Measurements from ENCODE around the gene ACLY. TPM values are rescaled to one million over a fixed set of nuclear protein-coding genes. Genes with fewer than 3 reads are reported as not detected.
"Not testable (repeated sequence)": the region's sequence is repeated elsewhere in the genome, so short reads cannot be mapped to it uniquely, and the experiment has no call there.

Gene ACLY
- total and polyA plus RNA-seq, 2 of the 13 experiments (the other 11 are each of a cell fraction or from before 2014, with no cell fraction given) = 111 to 218 TPM

DNA sequence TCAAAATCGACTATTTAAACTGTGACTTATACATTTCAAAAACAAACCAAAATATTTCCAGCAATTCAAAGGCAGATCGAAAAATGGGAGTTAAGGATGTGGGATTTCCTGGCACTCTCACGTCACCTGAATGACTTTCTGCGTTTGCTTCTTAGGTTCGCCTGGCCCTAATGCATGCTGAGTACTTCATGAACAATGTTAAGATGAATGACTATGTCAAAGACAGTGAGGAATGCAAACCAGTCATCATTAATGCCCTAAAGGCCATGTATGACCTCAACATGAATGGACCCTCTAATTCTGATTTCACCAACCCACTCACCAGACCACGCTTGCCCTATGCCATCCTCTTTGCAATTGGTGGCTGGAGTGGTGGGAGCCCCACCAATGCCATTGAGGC is 73.8 kb downstream of the ACLY start:
- no peaks in the 10 kb centered on the region for H3K27me3 ChIP-seq (ENCODE audit: control insufficient read depth in 1 of 2, insufficient read depth in 2 of 2, low read length in 2 of 2)
- TF ChIP-seq ZNF34 (CRISPR knock-in tag; IDR thresholded peaks at IDR 0.05; ENCODE audit: borderline replicate concordance) (no peak), NR0B2 (CRISPR knock-in tag; IDR thresholded peaks at IDR 0.05) (no peak), BRF2 (CRISPR knock-in tag; IDR thresholded peaks at IDR 0.05) (no peak), NR2C2 (CRISPR knock-in tag; IDR thresholded peaks at IDR 0.05; ENCODE audit: borderline replicate concordance) (no peak), HOXD1 (CRISPR knock-in tag; IDR thresholded peaks at IDR 0.05) (no peak)
- TF ChIP-seq, protein P1, sequence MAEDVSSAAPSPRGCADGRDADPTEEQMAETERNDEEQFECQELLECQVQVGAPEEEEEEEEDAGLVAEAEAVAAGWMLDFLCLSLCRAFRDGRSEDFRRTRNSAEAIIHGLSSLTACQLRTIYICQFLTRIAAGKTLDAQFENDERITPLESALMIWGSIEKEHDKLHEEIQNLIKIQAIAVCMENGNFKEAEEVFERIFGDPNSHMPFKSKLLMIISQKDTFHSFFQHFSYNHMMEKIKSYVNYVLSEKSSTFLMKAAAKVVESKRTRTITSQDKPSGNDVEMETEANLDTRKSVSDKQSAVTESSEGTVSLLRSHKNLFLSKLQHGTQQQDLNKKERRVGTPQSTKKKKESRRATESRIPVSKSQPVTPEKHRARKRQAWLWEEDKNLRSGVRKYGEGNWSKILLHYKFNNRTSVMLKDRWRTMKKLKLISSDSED (CRISPR knock-in tag; IDR thresholded peaks at IDR 0.05) = no peak
- peaks cover 6% of the 10 kb centered on the region; the same call in 1 of the 2 replicates for H3K4me1 ChIP-seq (ENCODE audit: insufficient read depth, low read length)
- intact Hi-C loops (cut with micrococcal nuclease; ENCODE audit: unreplicated experiment) = no loop called here
- peaks cover 4% of the 10 kb centered on the region for H3K79me2 ChIP-seq (ENCODE audit: insufficient read depth, low read length)
- peaks cover 4 to 5% of the 10 kb centered on the region in 2 experiments; a peak in 3 of 5 replicates for H3K36me3 ChIP-seq (replicated peaks in 1 of 2; ENCODE audit: control insufficient read depth in 1 of 2, insufficient read depth in 2 of 2, low read length in 2 of 2)
- H4K20me1 ChIP-seq (ENCODE audit: insufficient read depth, low read length) = no peaks in the 10 kb centered on the region
- in situ Hi-C loops (cut with HindIII; ENCODE audit: extremely low pct_ligation_motif_present, low pct_unique_long_range_greater_than_20kb) = no loop called here
- DNase-seq (ENCODE audit: low spot score) (no peak), ATAC-seq (no peak), FAIRE-seq (no peak)
- CTCF ChIA-PET (ENCODE audit: low intra/inter-chr PET ratio, low total read pairs) = no interaction called here
- no peak overlapping the region for H3K9ac ChIP-seq (ENCODE audit: insufficient read depth, low read depth, low read length)
- H3K4me3 ChIP-seq (replicated peaks in 1 of 3; ENCODE audit: insufficient read depth in 1 of 3, low read depth in 2 of 3, low read length in 3 of 3) = no peak overlapping the region
- 84% methylated on average over 6 of the region's 6 CpGs for WGBS (ENCODE audit: low lambda C conversion rate)
- H3K9me3 ChIP-seq (ENCODE audit: low read length) = no peaks in the 10 kb centered on the region
- no TSS peak for BruUV-seq (replicated peaks)
- H2AFZ ChIP-seq (ENCODE audit: low read length) = no peak overlapping the region
- no peak overlapping the region for H3K4me2 ChIP-seq (ENCODE audit: low read depth, low read length)
- H3K27ac ChIP-seq (ENCODE audit: extremely low read length, insufficient read depth, low read length) = no peak overlapping the region
- POLR2A ChIA-PET = no interaction called here

DNA sequence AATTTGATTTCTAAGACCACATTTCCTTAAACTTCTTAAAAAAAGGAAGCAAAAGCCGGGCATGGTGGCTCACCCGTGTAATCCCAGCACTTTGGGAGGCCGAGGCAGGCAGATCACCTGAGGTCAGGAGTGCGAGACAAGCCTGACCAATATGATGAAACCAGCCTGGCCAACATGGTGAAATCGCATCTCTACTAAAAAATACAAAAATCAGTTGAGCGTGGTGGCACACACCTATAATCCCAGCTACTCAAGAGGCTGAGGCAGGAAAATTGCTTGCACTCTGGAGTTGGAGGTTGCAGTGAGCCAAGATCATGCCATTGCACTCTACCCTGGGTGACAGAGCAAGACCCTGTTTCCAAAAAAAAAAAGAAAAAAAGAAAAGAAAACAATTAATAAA is 78.0 kb downstream of the ACLY start:
- H3K27ac ChIP-seq (ENCODE audit: extremely low read length, insufficient read depth, low read length); H3K79me2 ChIP-seq (ENCODE audit: insufficient read depth, low read length); H3K27me3 ChIP-seq (ENCODE audit: control insufficient read depth in 1 of 2, insufficient read depth in 2 of 2, low read length in 2 of 2); H3K4me2 ChIP-seq (ENCODE audit: low read depth, low read length); H3K9ac ChIP-seq (ENCODE audit: insufficient read depth, low read depth, low read length); H2AFZ ChIP-seq (ENCODE audit: low read length); POLR2A ChIA-PET; in situ Hi-C loops (cut with HindIII; ENCODE audit: extremely low pct_ligation_motif_present, low pct_unique_long_range_greater_than_20kb); H4K20me1 ChIP-seq (ENCODE audit: insufficient read depth, low read length); H3K36me3 ChIP-seq (replicated peaks in 1 of 2; ENCODE audit: control insufficient read depth in 1 of 2, insufficient read depth in 2 of 2, low read length in 2 of 2); H3K4me3 ChIP-seq (replicated peaks in 1 of 3; ENCODE audit: insufficient read depth in 1 of 3, low read depth in 2 of 3, low read length in 3 of 3); CTCF ChIA-PET (ENCODE audit: low intra/inter-chr PET ratio, low total read pairs); ATAC-seq; intact Hi-C loops (cut with micrococcal nuclease; ENCODE audit: unreplicated experiment); H3K9me3 ChIP-seq (ENCODE audit: low read length); FAIRE-seq; DNase-seq (ENCODE audit: low spot score); BruUV-seq (replicated peaks): not testable (repeated sequence)
- peaks cover 29% of the 10 kb centered on the region for H3K4me1 ChIP-seq (ENCODE audit: insufficient read depth, low read length)
- WGBS (ENCODE audit: low lambda C conversion rate) = 85% methylated on average over 6 of the region's 6 CpGs

GRCh38 chr17:41839448-41839847 is 79.3 kb downstream of the ACLY start:
- intact Hi-C loops (cut with micrococcal nuclease; ENCODE audit: unreplicated experiment); H3K36me3 ChIP-seq (replicated peaks in 1 of 2; ENCODE audit: control insufficient read depth in 1 of 2, insufficient read depth in 2 of 2, low read length in 2 of 2); H3K27me3 ChIP-seq (ENCODE audit: control insufficient read depth in 1 of 2, insufficient read depth in 2 of 2, low read length in 2 of 2); H3K9ac ChIP-seq (ENCODE audit: insufficient read depth, low read depth, low read length); CTCF ChIA-PET (ENCODE audit: low intra/inter-chr PET ratio, low total read pairs); FAIRE-seq; H2AFZ ChIP-seq (ENCODE audit: low read length); H3K4me3 ChIP-seq (replicated peaks in 1 of 3; ENCODE audit: insufficient read depth in 1 of 3, low read depth in 2 of 3, low read length in 3 of 3); ATAC-seq; H3K9me3 ChIP-seq (ENCODE audit: low read length); H4K20me1 ChIP-seq (ENCODE audit: insufficient read depth, low read length); H3K79me2 ChIP-seq (ENCODE audit: insufficient read depth, low read length); in situ Hi-C loops (cut with HindIII; ENCODE audit: extremely low pct_ligation_motif_present, low pct_unique_long_range_greater_than_20kb); H3K27ac ChIP-seq (ENCODE audit: extremely low read length, insufficient read depth, low read length); DNase-seq (ENCODE audit: low spot score); H3K4me2 ChIP-seq (ENCODE audit: low read depth, low read length); BruUV-seq (replicated peaks): not testable (repeated sequence)
- POLR2A ChIA-PET = interaction anchor here (0.6 kb wide), 1 partner anchor 297 kb away, joined by 3 read pairs; no protein-coding TSS in a partner anchor
- WGBS (ENCODE audit: low lambda C conversion rate) = 93% methylated on average over 2 of the region's 2 CpGs
- peaks cover 38% of the 10 kb centered on the region for H3K4me1 ChIP-seq (ENCODE audit: insufficient read depth, low read length)

Data from HepG2 (cell line).